HepG2 (cell line): Measurements from ENCODE around the gene MS4A6E. TPM values are rescaled to one million over a fixed set of nuclear protein-coding genes. Genes with fewer than 3 reads are reported as not detected.

Source experiments
- CBX1 ChIP-seq: IDR thresholded peaks from one replicate; pipeline ENCODE4 v1.6.1; 2016; ENCODE audit warnings: antibody characterized with exemption, low read depth
- CREB1 ChIP-seq, 2 experiments: fragments of 450-650 bp in 1 of 2; IDR thresholded peaks; 2 replicates each; pipeline ENCODE4 v1.6.1; 2016 to 2017; ENCODE audit warnings: control low read depth in 1 of 2, mild to moderate bottlenecking in 1 of 2, missing compliant biosample characterization in 1 of 2, missing genetic modification characterization in 1 of 2
- EED ChIP-seq: sonication (generic); formaldehyde crosslinking; IDR thresholded peaks from 2 replicates; pipeline ENCODE4 v1.5.0; 2020; ENCODE audit warnings: mild to moderate bottlenecking, missing genetic modification reagents
- ETS1 ChIP-seq: sonication (generic); formaldehyde crosslinking; IDR thresholded peaks from 2 replicates; pipeline ENCODE4 v1.4.0; 2020; ENCODE audit warnings: missing genetic modification reagents
- UBTF ChIP-seq: sonication (generic); formaldehyde crosslinking; IDR thresholded peaks from 2 replicates; pipeline ENCODE4 v1.4.0; 2020; ENCODE audit warnings: mild to moderate bottlenecking, missing genetic modification reagents
- ZFP1 ChIP-seq: IDR thresholded peaks from 2 replicates; pipeline ENCODE4 v1.6.1; 2016
- ZNF275 ChIP-seq: sonication (generic); formaldehyde crosslinking; IDR thresholded peaks from 2 replicates; pipeline ENCODE4 v1.8.0; 2022; ENCODE audit warnings: missing genetic modification reagents, mild to moderate bottlenecking, inconsistent platforms, borderline replicate concordance
- ZNF549 ChIP-seq: sonication (generic); formaldehyde crosslinking; IDR thresholded peaks from 2 replicates; pipeline ENCODE4 v1.5.0; 2020; ENCODE audit warnings: missing genetic modification reagents
- ZNF550 ChIP-seq: sonication (generic); formaldehyde crosslinking; IDR thresholded peaks from 2 replicates; pipeline ENCODE4 v1.4.0; 2020; ENCODE audit warnings: mild to moderate bottlenecking, missing genetic modification reagents, borderline replicate concordance
- ZNF660 ChIP-seq: sonication (generic); formaldehyde crosslinking; IDR thresholded peaks from 2 replicates; pipeline ENCODE4 v1.5.1; 2020; ENCODE audit warnings: mild to moderate bottlenecking, low read depth, missing genetic modification reagents, borderline replicate concordance
- ZNF780A ChIP-seq: sonication (generic); formaldehyde crosslinking; IDR thresholded peaks from 2 replicates; pipeline ENCODE4 v1.8.0; 2022; ENCODE audit warnings: mild to moderate bottlenecking, missing genetic modification reagents, moderate library complexity
- polyA plus RNA-seq, 8 experiments: library from polyadenylated mRNA; depleted of rRNA in 3 of 8; stranded (reverse) in 7 of 8; unstranded in 1 of 8; fragments of >200 nt; fragmentation: Illumina TruSeq in 4 of 8; extraction: Trizol in 4 of 8; gene quantifications; 2 replicates each; pipeline versions ENCODE4 v1.2.1 to v1.2.3, GENCODE V29; 2011 to 2016; ENCODE audit warnings: low read depth in 4 of 8, missing spikeins in 1 of 8, mixed read lengths in 1 of 8; ENCODE audit not compliant: insufficient read depth in 1 of 8
- total RNA-seq, 5 experiments: library from RNA; depleted of rRNA; stranded (reverse); fragments of >200 nt; fragmentation: Illumina TruSeq; extraction: Trizol; gene quantifications; 2 replicates each; pipeline ENCODE4 v1.2.3, GENCODE V29; 2016; ENCODE audit warnings: low read depth in 1 of 5

MS4A6E gene
- total and polyA plus RNA-seq, 2 of the 13 experiments (the other 11 are each of a cell fraction or from before 2014, with no cell fraction given): not detected

- no peak for TF ChIP-seq ZNF550 (CRISPR knock-in tag)
- TF ChIP-seq ZFP1 (CRISPR knock-in tag): no peak
- no peak for TF ChIP-seq ETS1
- TF ChIP-seq EED (CRISPR knock-in tag): no peak
- no peak for TF ChIP-seq ZNF549 (CRISPR knock-in tag)
- TF ChIP-seq CREB1 (IDR thresholded peaks at IDR 0.05): no peak
- TF ChIP-seq CREB1 (CRISPR knock-in tag; IDR thresholded peaks at IDR 0.05): no peak
- TF ChIP-seq ZNF780A (CRISPR knock-in tag): no peak
- no peak for TF ChIP-seq CBX1
- TF ChIP-seq ZNF660 (CRISPR knock-in tag): no peak
- TF ChIP-seq ZNF275: no peak
- TF ChIP-seq UBTF (CRISPR knock-in tag): no peak
- TF ChIP-seq, all 625 proteins: peak for 0
Measured at GRCh38 chr11:60348116-60348515, 21.1 kb downstream of the MS4A6E start (continued).
